Mesodermal cell (in vitro differentiated cells): ENCODE results near the gene NANOGP8.

Source experiments
- H3K27ac ChIP-seq: 2 replicates; pipeline ENCODE4 v1.7.0; 2013; ENCODE audit warnings: mild to moderate bottlenecking, low read depth, low read length, moderate library complexity; ENCODE audit not compliant: severe bottlenecking
- H3K36me3 ChIP-seq: 2 replicates; pipeline ENCODE4 v1.7.1; 2013; ENCODE audit warnings: mild to moderate bottlenecking, low read length, moderate library complexity; ENCODE audit not compliant: control insufficient read depth, insufficient read depth
- H3K4me1 ChIP-seq: one replicate; pipeline ENCODE4 v1.7.1; 2013; ENCODE audit warnings: mild to moderate bottlenecking, low read length; ENCODE audit not compliant: insufficient read depth, control insufficient read depth, poor library complexity, severe bottlenecking
- H3K4me3 ChIP-seq: 2 replicates; pipeline ENCODE4 v1.7.0; 2013; ENCODE audit warnings: low read length, control low read depth, mild to moderate bottlenecking; ENCODE audit not compliant: insufficient read depth, poor library complexity, severe bottlenecking; ENCODE audit errors: extremely low read depth
- H3K9me3 ChIP-seq: 2 replicates; pipeline ENCODE4 v1.7.1; 2013; ENCODE audit warnings: mild to moderate bottlenecking, low read length, moderate library complexity; ENCODE audit not compliant: control insufficient read depth
- WGBS, 2 experiments: methylation state at CpG; one replicate each; pipeline ENCODE4 v1.1.5; 2013; ENCODE audit warnings: missing lambda C conversion rate in 2 of 2; ENCODE audit not compliant: insufficient coverage in 2 of 2; 5-methylcytosine and 5-hydroxymethylcytosine counted together

The NANOGP8 gene

DNA sequence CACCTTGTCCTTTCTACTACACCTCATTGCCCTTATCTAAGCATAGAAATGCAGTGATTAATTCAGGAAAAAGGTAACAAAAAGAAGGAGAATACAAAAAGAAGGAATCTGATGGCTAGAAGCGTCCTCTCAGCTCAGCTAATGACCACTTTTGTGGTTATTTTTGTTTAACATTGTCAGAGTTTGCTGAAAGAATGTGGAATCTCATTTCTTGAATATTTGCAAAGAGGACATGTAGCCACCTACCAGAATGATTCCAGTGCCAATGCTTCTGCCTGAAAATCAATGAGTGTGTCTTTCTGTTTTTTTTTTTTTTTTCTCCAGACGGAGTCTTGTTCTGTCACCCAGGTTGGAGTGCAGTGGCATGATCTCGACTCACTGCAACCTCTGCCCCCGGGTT, 24.5 kb downstream of the NANOGP8 start:
- WGBS, 2 experiments: 63% methylated on average over 3 to 4 of the region's 4 CpGs
- Histone ChIP-seq H3K36me3 (no peaks in the 10 kb centered on the region), H3K9me3 (no peaks in the 10 kb centered on the region), H3K4me3 (no peak overlapping the region), H3K27ac (no peak overlapping the region), H3K4me1 (no peaks in the 10 kb centered on the region)

GRCh38 chr15:35058534-35059054, 26.5 kb downstream of the NANOGP8 start:
- 100% methylated on average over 1 of the region's 5 CpGs for WGBS, 2 experiments
- no peak overlapping the region for H3K27ac ChIP-seq

DNA sequence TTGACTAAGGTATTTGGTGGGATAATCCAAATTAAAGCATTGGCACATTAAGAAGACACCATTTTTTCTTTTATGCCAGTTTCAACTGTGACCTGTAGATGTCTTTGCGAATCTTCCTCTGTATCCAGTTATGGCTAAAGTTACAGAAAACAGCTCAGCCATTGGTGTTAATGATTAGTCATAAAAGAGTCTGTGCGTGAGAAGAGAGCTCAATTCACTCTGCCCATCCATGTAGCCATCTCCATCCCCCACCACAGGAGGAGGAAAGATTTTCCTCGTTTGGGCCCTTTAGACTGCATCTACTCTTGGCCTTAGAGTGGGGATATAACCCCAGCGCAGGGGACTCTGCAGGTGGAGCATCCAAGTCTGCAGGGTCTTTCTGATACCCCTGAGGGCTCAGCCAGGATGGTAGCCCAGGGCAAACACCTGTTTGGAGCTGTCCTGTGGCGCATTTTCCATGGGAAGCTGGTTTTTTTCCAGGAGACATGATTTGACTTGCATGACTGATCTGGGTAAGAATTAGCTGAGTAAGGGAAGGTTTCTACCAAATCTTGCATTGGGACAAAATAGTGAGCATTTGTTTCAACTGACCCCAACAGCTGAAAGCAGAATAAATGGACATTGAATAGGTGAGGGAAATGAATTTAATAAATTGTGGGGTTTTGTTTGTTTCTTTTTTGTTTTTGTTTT, 29.5 kb downstream of the NANOGP8 start:
- Histone ChIP-seq H3K4me1 (no peaks in the 10 kb centered on the region), H3K27ac (no peak overlapping the region), H3K4me3 (no peak overlapping the region), H3K9me3 (no peaks in the 10 kb centered on the region), H3K36me3 (no peaks in the 10 kb centered on the region)
- WGBS, 2 experiments: 91 to 100% methylated on average over 3 of the region's 5 CpGs

More at GRCh38 chr15:35058534-35059054, 26.5 kb downstream of the NANOGP8 start:
- Histone ChIP-seq H3K4me1 (no peaks in the 10 kb centered on the region), H3K4me3 (no peak overlapping the region), H3K9me3 (no peaks in the 10 kb centered on the region), H3K36me3 (no peaks in the 10 kb centered on the region)

DNA sequence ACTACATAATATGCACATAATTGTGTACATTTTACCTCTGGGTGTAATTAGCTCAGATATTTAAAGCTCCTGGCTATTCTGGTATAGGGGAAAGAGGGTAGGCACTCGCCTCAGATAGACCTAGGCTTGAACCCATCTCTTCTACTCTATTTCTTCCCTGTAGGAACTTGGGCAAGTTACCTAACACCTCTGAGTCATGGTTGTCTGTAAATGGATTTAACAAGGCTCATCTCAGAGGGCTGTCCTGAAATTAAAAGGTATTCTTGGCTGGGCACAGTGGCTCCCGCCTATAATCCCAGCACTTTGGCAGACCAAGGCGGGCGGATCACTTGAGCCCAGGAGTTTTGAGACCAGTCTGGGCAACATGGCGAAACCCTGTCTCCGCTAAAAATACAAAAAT, 30.7 kb downstream of the NANOGP8 start:
- no peak overlapping the region for H3K27ac ChIP-seq
- 94 to 95% methylated on average over 2 to 4 of the region's 6 CpGs for WGBS, 2 experiments
- H3K9me3 ChIP-seq: no peaks in the 10 kb centered on the region

GRCh38 chr15:35047996-35048395, 37.1 kb downstream of the NANOGP8 start:
- no peak overlapping the region for H3K4me3 ChIP-seq
- H3K9me3 ChIP-seq: no peaks in the 10 kb centered on the region
- no peak overlapping the region for H3K27ac ChIP-seq
- no peaks in the 10 kb centered on the region for H3K4me1 ChIP-seq
- no peaks in the 10 kb centered on the region for H3K36me3 ChIP-seq

More for the DNA sequence above, 30.7 kb downstream of the NANOGP8 start:
- Histone ChIP-seq H3K4me3 (no peak overlapping the region), H3K36me3 (no peaks in the 10 kb centered on the region), H3K4me1 (no peaks in the 10 kb centered on the region)

DNA sequence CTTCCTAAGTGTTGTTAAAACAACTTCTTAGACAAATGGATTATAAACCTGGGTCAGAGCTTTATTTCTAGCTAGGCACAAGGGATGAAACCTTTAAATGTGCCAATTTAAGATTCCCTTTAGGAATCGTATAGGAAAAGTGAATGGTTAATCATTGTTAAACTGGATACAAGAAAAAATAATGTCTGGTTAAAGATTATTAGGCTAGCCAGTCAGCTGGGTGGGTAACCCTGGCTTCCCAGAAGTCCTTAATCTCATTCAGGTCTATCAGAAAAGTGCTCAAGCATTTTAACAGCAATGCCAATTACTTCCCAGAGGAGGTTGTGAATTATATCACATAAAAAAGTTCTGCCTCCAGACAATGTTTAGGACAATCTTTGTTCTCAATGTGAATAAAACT, 37.6 kb downstream of the NANOGP8 start:
- H3K4me1 ChIP-seq: no peaks in the 10 kb centered on the region
- no peaks in the 10 kb centered on the region for H3K36me3 ChIP-seq
- no peaks in the 10 kb centered on the region for H3K9me3 ChIP-seq
- no peak overlapping the region for H3K4me3 ChIP-seq
- 63% methylated on average over 1 of the region's 1 CpG; no CpG with 5 or more reads in 1 of the 2 experiments for WGBS, 2 experiments
- no peak overlapping the region for H3K27ac ChIP-seq

DNA sequence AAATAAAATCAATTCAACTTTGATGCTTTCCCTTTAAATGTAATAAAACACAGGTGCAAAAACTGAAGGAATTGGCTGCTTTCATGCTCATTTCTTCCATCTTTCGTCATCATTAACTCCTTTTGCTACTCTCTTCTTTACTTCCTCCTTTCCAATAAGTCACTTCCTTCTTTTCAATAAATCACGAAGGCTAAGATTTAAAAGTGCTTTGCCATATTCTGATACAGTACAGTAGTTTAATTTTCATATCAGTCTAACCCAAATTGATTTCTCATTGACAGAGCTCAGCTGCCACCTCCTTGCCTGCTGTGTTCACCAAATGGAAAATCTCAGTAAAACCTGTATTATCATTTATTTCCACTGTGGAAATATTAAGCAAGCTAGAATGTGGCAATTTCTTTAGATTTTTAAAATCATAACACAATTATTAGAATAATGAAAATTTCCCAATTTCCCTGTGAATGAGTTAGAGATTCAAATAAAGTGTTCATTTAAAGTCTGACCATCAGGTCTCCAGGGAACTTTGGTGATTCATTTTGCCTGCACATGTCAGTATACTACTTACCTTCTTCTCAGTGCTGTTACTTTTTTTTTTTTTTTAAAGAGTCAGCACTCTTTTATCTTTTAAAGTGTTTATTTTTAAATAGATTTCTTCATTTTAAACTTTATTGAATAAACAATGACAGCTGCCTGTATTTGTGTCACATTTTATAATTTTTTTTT, 41.6 kb downstream of the NANOGP8 start:
- WGBS, 2 experiments: 50 to 58% methylated on average over 1 to 2 of the region's 2 CpGs
- Histone ChIP-seq H3K9me3 (no peaks in the 10 kb centered on the region), H3K4me3 (no peak overlapping the region), H3K27ac (no peak overlapping the region), H3K36me3 (no peaks in the 10 kb centered on the region), H3K4me1 (peaks cover 8% of the 10 kb centered on the region)

DNA sequence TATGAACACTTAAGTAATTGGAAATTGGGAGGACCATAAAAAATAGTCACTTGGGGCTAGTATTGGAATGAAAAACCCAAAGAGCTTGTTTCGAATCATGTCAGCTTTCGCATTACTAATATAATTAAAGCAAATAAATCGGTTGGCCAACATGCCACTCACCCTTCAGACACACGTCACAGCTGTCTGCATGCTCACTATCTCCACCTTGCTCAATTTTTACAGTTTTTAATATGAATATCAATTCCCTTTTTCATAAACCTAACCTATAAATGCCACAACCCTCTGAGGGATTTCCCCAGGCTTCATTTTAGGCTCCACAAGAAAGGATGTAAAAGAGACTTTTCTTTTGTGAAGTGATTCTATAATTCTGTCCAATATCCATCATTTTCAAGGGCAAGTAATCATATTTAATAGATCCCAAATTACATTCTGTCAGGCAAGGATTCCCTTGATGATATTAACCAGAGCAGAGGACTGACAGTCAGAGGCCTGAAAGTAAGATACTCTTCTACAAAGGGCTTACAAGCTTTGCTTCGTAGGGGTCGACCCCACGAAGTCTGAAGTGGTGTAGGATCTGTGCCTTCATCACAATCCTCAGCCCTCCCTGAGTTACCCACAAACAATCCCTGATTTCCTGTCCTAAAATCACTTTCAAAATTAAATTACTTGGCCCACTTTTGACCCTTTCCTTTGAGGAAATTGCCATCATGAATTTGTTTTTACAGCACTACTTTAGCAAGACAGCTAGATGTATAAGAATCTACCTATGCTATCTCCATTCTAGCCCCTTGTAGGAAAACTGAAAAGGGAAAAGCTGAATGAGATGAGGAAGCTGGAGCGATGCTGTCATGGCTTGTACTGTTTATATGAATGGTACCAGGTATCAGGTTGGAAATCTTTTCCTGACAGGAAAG, 44.5 kb downstream of the NANOGP8 start:
- H3K4me3 ChIP-seq: no peak overlapping the region
- 81 to 94% methylated on average over 5 to 6 of the region's 8 CpGs for WGBS, 2 experiments

DNA sequence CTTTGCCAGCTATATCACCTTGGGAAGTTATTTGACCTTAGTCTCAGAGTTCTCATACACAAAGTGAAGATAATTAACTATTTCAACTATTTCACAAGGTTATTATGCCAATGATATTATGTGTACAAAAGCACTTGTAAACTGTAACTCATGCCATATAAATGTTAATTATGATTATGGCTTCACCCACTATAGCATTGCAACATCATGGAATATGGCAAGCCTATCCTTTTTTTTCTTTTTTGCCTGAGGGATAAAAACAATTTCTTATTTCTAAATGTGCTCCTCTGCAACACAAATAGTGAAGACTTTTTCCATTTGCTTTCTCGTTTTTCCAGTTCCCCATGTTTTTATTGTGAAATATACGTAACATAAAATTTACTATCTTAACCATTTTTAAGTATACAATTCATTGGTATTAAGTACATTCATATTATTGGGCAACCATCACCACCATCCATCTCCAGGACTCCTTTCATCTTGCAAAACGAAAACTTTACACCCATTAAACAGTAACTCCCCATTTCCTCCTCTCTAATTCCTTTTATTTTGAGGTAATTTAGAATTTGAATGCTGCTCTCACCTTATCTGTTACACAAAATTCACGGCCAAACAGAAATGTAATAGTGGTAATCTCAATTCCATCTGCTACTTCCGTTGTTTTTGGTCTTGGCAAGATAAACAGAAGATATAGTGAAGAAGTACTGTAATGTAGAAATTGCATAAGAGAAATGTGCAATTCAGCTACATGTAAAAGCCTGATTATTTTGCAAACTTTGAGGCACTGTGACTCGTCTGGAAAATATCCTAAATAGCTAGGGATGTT, 46.3 kb downstream of the NANOGP8 start:
- WGBS, 2 experiments: 43% methylated on average over 1 of the region's 6 CpGs; no CpG with 5 or more reads in 1 of the 2 experiments
- H3K36me3 ChIP-seq: no peaks in the 10 kb centered on the region
- no peak overlapping the region for H3K4me3 ChIP-seq
- H3K27ac ChIP-seq: no peak overlapping the region
- no peaks in the 10 kb centered on the region for H3K9me3 ChIP-seq
- peaks cover 9% of the 10 kb centered on the region for H3K4me1 ChIP-seq

More for the DNA sequence above, 44.5 kb downstream of the NANOGP8 start:
- Histone ChIP-seq H3K9me3 (no peaks in the 10 kb centered on the region), H3K36me3 (no peaks in the 10 kb centered on the region), H3K4me1 (peaks cover 9% of the 10 kb centered on the region), H3K27ac (no peak overlapping the region)
